CD14-positive monocyte (primary cell): ENCODE data around the gene LTO1. TPM values are rescaled to one million over a fixed set of nuclear protein-coding genes. Genes with fewer than 3 reads are reported as not detected.
A peak's percentile ranks its signal among the peaks of the same experiment; 100 is the strongest.

ENCODE experiments used
- DNase-seq, 3 donors: peaks; one replicate each; pipeline ENCODE4 v3.0.0-alpha.2; 2011 to 2022
- H2AFZ ChIP-seq: 2 replicates; pipeline ENCODE4 v1.6.0; 2012; ENCODE audit warnings: mild to moderate bottlenecking, low read depth, low read length, inconsistent platforms; ENCODE audit not compliant: insufficient read depth, poor library complexity, severe bottlenecking
- H3K27ac ChIP-seq, 2 donors: 1 replicate in 1 of 2; 2 replicates in 1 of 2; pipeline ENCODE4 v1.5.1; 2012 to 2013; ENCODE audit warnings: low read length in 2 of 2, control low read depth in 1 of 2, inconsistent platforms in 1 of 2, low read depth in 1 of 2, mild to moderate bottlenecking in 1 of 2
- H3K27me3 ChIP-seq, 2 donors: one replicate each; pipeline versions ENCODE4 v1.6.0 to v1.6.1; 2011 to 2013; ENCODE audit warnings: low read length in 2 of 2; ENCODE audit not compliant: control insufficient read depth in 2 of 2, insufficient read depth in 2 of 2
- H3K36me3 ChIP-seq, 2 donors: replicated peaks in 1 of 2; 1 replicate in 1 of 2; 2 replicates in 1 of 2; pipeline versions ENCODE4 v1.5.1 to v1.6.1; 2012 to 2013; ENCODE audit warnings: low read length in 2 of 2, control low read depth in 1 of 2, inconsistent platforms in 1 of 2, mild to moderate bottlenecking in 1 of 2; ENCODE audit not compliant: insufficient read depth in 2 of 2, control insufficient read depth in 1 of 2
- H3K4me1 ChIP-seq, 2 donors: 1 replicate in 1 of 2; 2 replicates in 1 of 2; pipeline versions ENCODE4 v1.5.1 to v1.6.1; 2012 to 2013; ENCODE audit warnings: low read length in 2 of 2, control low read depth in 1 of 2, inconsistent platforms in 1 of 2, mild to moderate bottlenecking in 1 of 2, moderate library complexity in 1 of 2; ENCODE audit not compliant: insufficient read depth in 2 of 2, control insufficient read depth in 1 of 2
- H3K4me2 ChIP-seq: replicated peaks from 2 replicates; pipeline ENCODE3; 2012; ENCODE audit warnings: low read length, moderate library complexity, mild to moderate bottlenecking; ENCODE audit not compliant: poor library complexity, severe bottlenecking; ENCODE audit errors: extremely low read depth
- H3K4me3 ChIP-seq, 3 experiments: fragments of 200-600 bp in 1 of 3; sonication (generic) in 1 of 3; replicated peaks in 1 of 3; 1 replicate in 2 of 3; 2 replicates in 1 of 3; pipeline ENCODE4 v1.5.1; 2011 to 2013; ENCODE audit warnings: low read length in 3 of 3, mild to moderate bottlenecking in 3 of 3, control low read depth in 2 of 3, low read depth in 2 of 3, inconsistent platforms in 1 of 3, moderate library complexity in 1 of 3
- H3K79me2 ChIP-seq: 2 replicates; pipeline ENCODE4 v1.6.0; 2012; ENCODE audit warnings: mild to moderate bottlenecking, control low read depth, inconsistent platforms, low read length, moderate library complexity; ENCODE audit not compliant: insufficient read depth
- H3K9ac ChIP-seq: 2 replicates; pipeline ENCODE4 v1.6.0; 2017; ENCODE audit warnings: low read length, mild to moderate bottlenecking; ENCODE audit not compliant: insufficient read depth, poor library complexity, severe bottlenecking
- H3K9me3 ChIP-seq, 2 donors: replicated peaks in 1 of 2; 1 replicate in 1 of 2; 2 replicates in 1 of 2; pipeline versions ENCODE4 v1.5.1 to v1.6.1; 2012 to 2013; ENCODE audit warnings: low read length in 2 of 2, control low read depth in 1 of 2; ENCODE audit not compliant: control insufficient read depth in 1 of 2, insufficient read depth in 1 of 2
- H4K20me1 ChIP-seq: 2 replicates; pipeline ENCODE4 v1.6.0; 2012; ENCODE audit warnings: mild to moderate bottlenecking, low read length, control low read depth, moderate library complexity; ENCODE audit not compliant: insufficient read depth
- H3K27ac Mint-ChIP-seq, 7 donors: one replicate each; pipeline ENCODE4 v1.8.0; 2020; ENCODE audit warnings: mild to moderate bottlenecking in 7 of 7, mixed read lengths in 7 of 7, moderate library complexity in 6 of 7, inconsistent platforms in 2 of 7
- H3K27me3 Mint-ChIP-seq, 3 donors: one replicate each; pipeline ENCODE4 v1.8.0; 2021 to 2022; ENCODE audit warnings: low read depth in 3 of 3, mild to moderate bottlenecking in 3 of 3, mixed read lengths in 3 of 3, moderate library complexity in 3 of 3, inconsistent platforms in 1 of 3
- H3K36me3 Mint-ChIP-seq, 2 donors: one replicate each; pipeline ENCODE4 v1.8.0; 2020; ENCODE audit warnings: mixed read lengths in 2 of 2, inconsistent platforms in 1 of 2, mild to moderate bottlenecking in 1 of 2
- H3K4me1 Mint-ChIP-seq: one replicate; pipeline ENCODE4 v1.8.0; 2020; ENCODE audit warnings: mild to moderate bottlenecking, mixed read lengths
- H3K4me3 Mint-ChIP-seq, 2 donors: one replicate each; pipeline ENCODE4 v1.8.0; 2020; ENCODE audit warnings: mild to moderate bottlenecking in 2 of 2, mixed read lengths in 2 of 2, moderate library complexity in 1 of 2
- H3K9me3 Mint-ChIP-seq, 7 donors: one replicate each; pipeline ENCODE4 v1.8.0; 2020 to 2022; ENCODE audit warnings: mixed read lengths in 7 of 7, mild to moderate bottlenecking in 6 of 7, moderate library complexity in 6 of 7, inconsistent platforms in 2 of 7
- CTCF ChIP-seq: fragments of 200-600 bp; IDR thresholded peaks from one replicate; pipeline ENCODE4 v1.8.0; 2022; ENCODE audit warnings: antibody characterized with exemption, mild to moderate bottlenecking
- WGBS: methylation state at CpG from one replicate; pipeline ENCODE4 v1.1.5; 2013; ENCODE audit warnings: missing lambda C conversion rate; ENCODE audit not compliant: insufficient coverage; 5-methylcytosine and 5-hydroxymethylcytosine counted together
- intact Hi-C, 2 donors: fragments of 100-400 bp; cut with micrococcal nuclease; formaldehyde crosslinking; loops; one replicate each; pipeline versions ENCODE4 v1.15.0 to v1.15.1; 2023
- polyA plus RNA-seq, 3 donors: library from polyadenylated mRNA; depleted of rRNA in 1 of 3; unstranded in 2 of 3; stranded (reverse) in 1 of 3; fragments of 300-500 nt in 2 of 3; fragments of >200 nt in 1 of 3; fragmentation: Illumina TruSeq in 2 of 3; gene quantifications; 1 replicate in 2 of 3; 2 replicates in 1 of 3; pipeline ENCODE4 v1.2.3, GENCODE V29; 2012 to 2021

The LTO1 gene
- polyA plus RNA-seq, 3 donors = 3.9 to 27.1 (median 5.2) TPM

GRCh38 chr11:69716099-69716498, 40.9 kb upstream of the LTO1 start:
- Histone ChIP-seq H3K4me3 (no peak overlapping the region), H3K79me2 (no peaks in the 10 kb centered on the region), H3K4me1 (peaks cover 9 to 11% of the 10 kb centered on the region in 2 donors), H3K4me2 (no peak overlapping the region), H3K9ac (no peak overlapping the region), H3K27ac (no peak overlapping the region), H4K20me1 (no peaks in the 10 kb centered on the region), H3K27me3 (peaks cover 0 to 35% of the 10 kb centered on the region in 2 donors), H3K9me3 (no peaks in the 10 kb centered on the region), H2AFZ (no peak overlapping the region), H3K36me3 (no peaks in the 10 kb centered on the region)
- Mint-ChIP-seq H3K27ac (no peak overlapping the region), H3K36me3 (no peaks in the 10 kb centered on the region), H3K4me3 (no peak overlapping the region), H3K27me3 (peaks cover 31 to 49% (median 46%) of the 10 kb centered on the region in 3 donors), H3K9me3 (peaks cover 0 to 2% (median 0%) of the 10 kb centered on the region in 7 donors), H3K4me1 (peaks cover 12% of the 10 kb centered on the region)
- WGBS = 93% methylated on average over 11 of the region's 11 CpGs
- no peak for TF ChIP-seq CTCF
- DNase-seq = no peak
- intact Hi-C loops = no loop called here

DNA sequence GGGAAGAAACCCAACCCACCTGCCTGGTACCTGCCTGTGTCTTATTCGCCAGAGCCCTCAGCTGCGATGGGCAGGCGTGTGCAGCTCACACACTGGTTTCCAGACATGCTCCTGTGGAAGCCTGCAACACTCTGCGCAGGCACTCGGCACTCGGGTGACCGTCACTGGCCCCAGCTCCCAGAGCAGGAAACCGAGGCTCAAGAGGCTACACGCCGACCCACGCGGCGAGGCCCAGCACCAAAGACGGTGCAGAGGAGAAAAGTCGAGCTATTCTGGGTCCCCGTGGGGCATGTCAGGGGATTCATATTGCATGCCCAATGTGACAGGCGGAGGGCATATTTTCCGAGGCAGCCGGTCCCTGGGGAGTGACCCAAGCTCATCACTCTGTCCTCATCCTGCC, 40.3 kb upstream of the LTO1 start:
- peaks cover 0 to 2% (median 0%) of the 10 kb centered on the region in 7 donors for H3K9me3 Mint-ChIP-seq
- H3K27ac Mint-ChIP-seq = peak overlapping the region in 1 of 7 donors; percentile 52

More for the DNA sequence above, 40.3 kb upstream of the LTO1 start:
- Mint-ChIP-seq H3K4me3 (no peak overlapping the region), H3K4me1 (peaks cover 12% of the 10 kb centered on the region), H3K27me3 (peaks cover 25 to 42% (median 42%) of the 10 kb centered on the region in 3 donors), H3K36me3 (no peaks in the 10 kb centered on the region)
- no peaks in the 10 kb centered on the region for H3K36me3 ChIP-seq
- H3K4me1 ChIP-seq = peaks cover 9 to 11% of the 10 kb centered on the region in 2 donors
- no peak for TF ChIP-seq CTCF
- no peak overlapping the region for H3K9ac ChIP-seq
- WGBS = 92% methylated on average over 19 of the region's 19 CpGs
- H3K79me2 ChIP-seq = no peaks in the 10 kb centered on the region
- H3K27ac ChIP-seq = no peak overlapping the region
- H3K4me3 ChIP-seq = no peak overlapping the region
- peaks cover 0 to 30% of the 10 kb centered on the region in 2 donors for H3K27me3 ChIP-seq
- H3K9me3 ChIP-seq = no peaks in the 10 kb centered on the region
- no peak overlapping the region for H2AFZ ChIP-seq
- DNase-seq = no peak
- H3K4me2 ChIP-seq = no peak overlapping the region
- H4K20me1 ChIP-seq = no peaks in the 10 kb centered on the region
- intact Hi-C loops = no loop called here
